NB4 (cell line): Measurements from ENCODE around the gene HPCA.

Experiments
- CTCF ChIP-seq: IDR thresholded peaks from one replicate; pipeline ENCODE4 v1.5.1; 2012; ENCODE audit warnings: low read depth, low read length
- POLR2A ChIP-seq: IDR thresholded peaks from 2 replicates; pipeline ENCODE4 v1.6.1; 2011; ENCODE audit warnings: mild to moderate bottlenecking; ENCODE audit not compliant: insufficient read length; ENCODE audit errors: extremely low read depth

- TF ChIP-seq POLR2A (no peak), CTCF (no peak)
These were observed 17.9 kb downstream of the HPCA start for GRCh38 chr1:32903991-32904785.
